Keratinocyte (primary cell): ENCODE data around the gene ARMH1.

Source experiments
- EZH2 ChIP-seq: IDR thresholded peaks from one replicate; pipeline ENCODE4 v1.6.1; 2012; ENCODE audit warnings: inconsistent platforms, mild to moderate bottlenecking, low read length, moderate library complexity
- TF ChIP-seq, protein P1 (sequence below), 3 experiments: IDR thresholded peaks in 1 of 3; conservative IDR thresholded peaks in 1 of 3; optimal IDR thresholded peaks in 1 of 3; 2 replicates in 2 of 3; 3 replicates in 1 of 3; pipeline versions ENCODE3 to v1.5.1; 2011; ENCODE audit warnings: low read length in 3 of 3, mild to moderate bottlenecking in 3 of 3, moderate library complexity in 2 of 3, control low read depth in 1 of 3, inconsistent platforms in 1 of 3; ENCODE audit not compliant: insufficient read depth in 2 of 3; ENCODE audit errors: extremely low read depth in 1 of 3

DNA sequence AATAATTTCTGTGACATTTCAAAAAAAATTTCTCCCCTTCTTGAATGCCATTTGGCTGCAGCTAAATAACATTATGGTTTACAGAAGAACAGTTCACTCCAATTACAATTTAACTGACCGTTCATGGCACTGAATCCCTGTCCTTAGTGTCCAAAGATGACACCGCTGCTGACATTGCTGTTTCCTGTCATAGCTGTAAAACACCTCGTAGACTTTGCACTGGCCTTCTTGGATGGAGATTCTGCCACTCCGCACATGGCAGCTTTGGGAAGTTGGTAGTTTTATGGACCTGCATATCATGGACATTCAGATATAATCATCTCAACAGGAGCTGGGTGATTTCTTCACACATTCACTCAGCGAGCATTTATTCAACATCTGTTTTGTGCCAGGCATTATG lies 5.0 kb downstream of the ARMH1 start:
- TF ChIP-seq, protein P1, sequence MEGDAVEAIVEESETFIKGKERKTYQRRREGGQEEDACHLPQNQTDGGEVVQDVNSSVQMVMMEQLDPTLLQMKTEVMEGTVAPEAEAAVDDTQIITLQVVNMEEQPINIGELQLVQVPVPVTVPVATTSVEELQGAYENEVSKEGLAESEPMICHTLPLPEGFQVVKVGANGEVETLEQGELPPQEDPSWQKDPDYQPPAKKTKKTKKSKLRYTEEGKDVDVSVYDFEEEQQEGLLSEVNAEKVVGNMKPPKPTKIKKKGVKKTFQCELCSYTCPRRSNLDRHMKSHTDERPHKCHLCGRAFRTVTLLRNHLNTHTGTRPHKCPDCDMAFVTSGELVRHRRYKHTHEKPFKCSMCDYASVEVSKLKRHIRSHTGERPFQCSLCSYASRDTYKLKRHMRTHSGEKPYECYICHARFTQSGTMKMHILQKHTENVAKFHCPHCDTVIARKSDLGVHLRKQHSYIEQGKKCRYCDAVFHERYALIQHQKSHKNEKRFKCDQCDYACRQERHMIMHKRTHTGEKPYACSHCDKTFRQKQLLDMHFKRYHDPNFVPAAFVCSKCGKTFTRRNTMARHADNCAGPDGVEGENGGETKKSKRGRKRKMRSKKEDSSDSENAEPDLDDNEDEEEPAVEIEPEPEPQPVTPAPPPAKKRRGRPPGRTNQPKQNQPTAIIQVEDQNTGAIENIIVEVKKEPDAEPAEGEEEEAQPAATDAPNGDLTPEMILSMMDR (optimal IDR thresholded peaks at IDR 0.05 in 1 of 3, IDR thresholded peaks at IDR 0.05 in 1 of 3, conservative IDR thresholded peaks at IDR 0.05 in 1 of 3; ENCODE audit: extremely low read depth in 1 of 3, insufficient read depth in 2 of 3, low read length in 3 of 3) = no peak
- TF ChIP-seq EZH2 = no peak
